GM21526 (cell line): ENCODE measurements around the gene ARHGAP29.
"Not testable (repeated sequence)": the region's sequence is repeated elsewhere in the genome, so short reads cannot be mapped to it uniquely, and the experiment has no call there.

Source experiments
- ATAC-seq: cut with Tn5 transposase; IDR thresholded peaks from one replicate; pipeline ENCODE4 v1.9.1; 2021; ENCODE audit warnings: moderate library complexity; ENCODE audit not compliant: unreplicated experiment, low FRiP score

ARHGAP29 gene

DNA sequence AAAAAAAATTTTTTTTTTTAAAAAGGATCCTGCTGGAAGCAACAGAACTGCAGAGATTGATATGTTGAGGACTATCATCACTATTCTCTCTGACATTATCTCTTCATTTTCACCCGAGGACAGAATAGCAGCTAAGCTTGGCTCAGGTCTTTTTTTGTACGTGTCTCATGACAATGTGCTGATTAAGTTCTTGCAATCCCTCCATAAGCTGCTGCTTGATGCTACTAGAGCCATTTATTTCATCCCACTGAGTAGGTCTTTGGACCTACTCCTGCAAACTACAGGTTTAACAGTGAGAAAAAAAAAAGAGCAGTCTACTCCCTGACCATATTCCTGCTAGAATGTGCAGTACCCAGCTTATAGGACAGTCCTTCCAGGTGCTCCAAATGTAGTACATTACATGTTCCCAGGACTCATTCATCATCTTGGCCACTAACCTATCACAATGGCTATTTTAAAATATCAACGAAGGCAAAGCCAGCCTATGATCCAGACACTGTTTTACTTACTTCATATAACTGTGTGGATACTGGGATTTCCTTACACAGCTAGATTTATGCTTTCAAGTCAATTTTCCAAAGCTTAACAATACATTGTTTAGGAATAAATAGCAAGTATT is 54.1 kb downstream of the ARHGAP29 start:
- no peak for ATAC-seq

DNA sequence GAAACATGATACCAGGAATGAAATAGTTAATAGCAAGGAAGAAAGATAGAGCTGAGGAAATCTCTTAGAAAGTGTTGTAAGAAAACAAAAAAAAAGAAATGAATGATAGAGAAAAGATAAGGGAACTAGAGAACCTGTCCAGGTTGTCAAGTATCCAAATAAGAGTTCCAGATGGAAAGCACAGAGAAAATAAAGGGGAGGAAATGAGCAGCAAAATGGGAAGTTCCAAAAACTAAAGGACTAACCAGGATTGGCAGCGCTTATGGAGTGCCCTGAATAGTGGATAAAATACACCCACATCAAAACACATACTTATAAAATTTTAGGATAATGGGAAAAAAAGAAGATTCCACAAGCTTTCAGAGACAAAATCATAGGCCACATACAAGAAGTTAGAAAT is 55.2 kb downstream of the ARHGAP29 start:
- ATAC-seq: no peak

DNA sequence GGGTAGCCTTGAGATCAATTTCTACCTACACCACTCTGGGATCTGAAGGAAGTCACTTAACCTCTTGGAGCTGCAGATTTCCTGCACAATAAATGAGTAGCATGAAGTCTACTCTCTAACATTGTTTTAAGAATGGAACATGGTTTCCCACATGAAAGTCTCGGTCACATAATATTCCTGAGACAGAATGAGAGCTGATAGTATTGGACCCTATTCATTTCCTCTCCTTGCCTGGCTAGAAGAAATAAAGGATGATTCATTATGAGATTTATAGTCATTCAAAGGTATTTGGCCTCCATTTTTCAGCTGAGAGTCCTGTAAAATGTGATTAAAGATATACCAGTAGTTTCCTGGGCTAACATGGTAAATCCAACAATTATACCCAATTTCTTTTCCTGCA is 56.7 kb downstream of the ARHGAP29 start:
- no peak for ATAC-seq

DNA sequence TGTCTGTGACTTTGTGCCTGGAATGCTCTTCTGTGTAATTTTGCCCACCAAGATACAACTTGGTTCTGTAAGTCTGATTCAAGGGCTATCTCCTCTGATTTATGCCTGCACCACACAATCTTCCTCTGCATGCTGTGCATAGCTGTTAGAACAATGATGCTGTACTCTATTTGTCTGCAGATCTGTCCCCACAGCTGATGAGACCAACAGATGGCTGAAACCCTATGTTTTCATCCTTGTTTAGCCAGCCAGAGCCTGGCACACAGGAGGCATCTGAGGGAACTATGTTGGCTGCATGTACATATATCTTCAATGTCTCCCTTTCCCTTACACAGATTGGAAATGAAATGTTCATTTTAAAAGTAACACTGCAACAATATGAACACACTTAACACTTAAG is 58.5 kb downstream of the ARHGAP29 start:
- ATAC-seq: no peak

DNA sequence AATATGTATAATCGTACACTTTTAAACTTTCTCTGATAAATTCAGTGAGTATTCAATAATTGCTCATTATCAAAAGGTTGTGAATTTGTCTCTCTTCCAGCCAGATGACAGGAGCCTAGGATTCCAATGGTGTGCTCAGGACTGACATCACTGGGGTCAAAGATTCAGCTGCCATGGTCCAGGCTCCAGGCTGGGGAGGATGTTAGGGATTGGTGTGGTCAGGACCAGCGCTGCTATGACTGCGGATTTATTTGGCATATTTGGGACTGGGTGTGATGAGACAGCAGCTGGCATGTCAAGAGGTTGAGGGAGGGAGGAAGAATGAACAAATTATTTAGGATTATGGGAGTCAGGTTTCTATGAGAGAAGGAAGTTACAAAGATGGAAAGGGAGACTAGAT is 68.3 kb downstream of the ARHGAP29 start:
- ATAC-seq: no peak

DNA sequence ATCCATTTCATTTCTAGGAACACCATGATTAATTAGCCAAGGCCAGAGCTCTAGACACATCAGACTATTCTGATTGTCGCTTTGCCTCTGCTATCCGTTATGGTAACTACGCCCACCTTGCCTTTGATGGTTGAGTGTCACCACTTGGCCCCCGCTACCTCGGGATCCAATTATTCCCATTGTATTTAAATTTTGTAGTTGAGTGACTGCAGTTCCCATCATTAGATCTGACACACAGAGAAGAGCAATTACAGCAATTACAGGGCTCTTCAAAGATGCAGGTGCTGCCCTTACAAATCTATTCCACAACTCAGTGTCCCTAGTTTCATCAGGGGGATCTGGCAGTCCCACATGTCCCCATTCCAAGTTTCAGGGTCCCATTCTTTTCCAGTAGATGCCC is 71.5 kb downstream of the ARHGAP29 start:
- no peak for ATAC-seq

DNA sequence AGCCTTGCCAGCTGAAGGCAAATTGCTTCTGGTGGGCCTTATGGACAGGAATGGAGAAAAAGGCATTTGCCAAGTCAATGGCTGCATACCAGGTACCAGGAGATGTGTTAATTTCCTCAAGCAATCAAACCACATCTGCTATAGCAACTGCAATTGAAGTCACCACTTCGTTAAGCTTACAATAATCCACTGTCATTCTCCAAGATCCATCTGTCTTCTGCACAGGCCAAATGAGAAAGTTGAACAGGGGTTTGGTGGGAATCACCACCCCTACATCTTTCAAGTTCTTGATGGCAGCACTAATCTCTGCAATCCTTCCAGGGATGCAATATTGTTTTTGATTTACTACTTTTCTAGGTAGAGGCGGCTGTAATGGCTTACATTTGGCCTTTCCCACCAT is 72.5 kb downstream of the ARHGAP29 start:
- ATAC-seq: not testable (repeated sequence)

DNA sequence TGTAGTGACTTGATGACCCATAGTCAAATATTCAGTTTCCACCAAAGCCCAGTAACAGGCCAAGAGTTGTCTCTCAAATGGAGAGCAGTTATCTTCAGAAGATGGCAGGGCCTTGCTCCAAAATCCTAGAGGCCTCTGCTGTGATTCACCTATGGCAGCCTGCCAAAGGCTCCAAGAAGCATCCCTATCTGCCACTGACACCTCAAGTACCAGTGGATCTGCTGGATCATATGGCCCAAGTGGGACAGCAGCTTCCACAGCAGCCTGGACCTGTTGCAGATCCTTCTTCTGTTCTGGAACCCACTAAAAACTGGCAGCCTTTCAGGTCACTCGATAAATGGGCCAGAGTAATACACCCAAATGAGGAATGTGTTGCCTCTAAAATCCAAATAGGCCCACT is 73.3 kb downstream of the ARHGAP29 start:
- not testable (repeated sequence) for ATAC-seq

DNA sequence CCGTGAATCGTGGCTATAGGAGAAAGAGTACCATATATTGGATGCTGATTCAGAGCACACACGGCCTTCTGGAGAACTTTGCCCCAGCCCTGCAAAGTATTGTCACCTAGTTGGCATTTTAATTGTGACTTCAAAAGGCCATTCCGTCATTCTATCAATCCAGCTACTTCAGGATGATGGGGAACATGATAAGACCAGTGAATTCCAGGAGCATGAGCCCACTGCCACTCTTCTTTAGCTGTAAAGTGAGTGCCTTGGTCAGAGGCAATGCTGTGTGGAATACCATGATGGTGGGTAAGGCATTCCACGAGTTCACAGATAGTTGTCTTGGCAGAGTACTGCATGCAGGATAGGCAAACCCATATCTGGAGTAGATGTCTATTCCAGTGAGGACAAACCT is 74.1 kb downstream of the ARHGAP29 start:
- not testable (repeated sequence) for ATAC-seq

DNA sequence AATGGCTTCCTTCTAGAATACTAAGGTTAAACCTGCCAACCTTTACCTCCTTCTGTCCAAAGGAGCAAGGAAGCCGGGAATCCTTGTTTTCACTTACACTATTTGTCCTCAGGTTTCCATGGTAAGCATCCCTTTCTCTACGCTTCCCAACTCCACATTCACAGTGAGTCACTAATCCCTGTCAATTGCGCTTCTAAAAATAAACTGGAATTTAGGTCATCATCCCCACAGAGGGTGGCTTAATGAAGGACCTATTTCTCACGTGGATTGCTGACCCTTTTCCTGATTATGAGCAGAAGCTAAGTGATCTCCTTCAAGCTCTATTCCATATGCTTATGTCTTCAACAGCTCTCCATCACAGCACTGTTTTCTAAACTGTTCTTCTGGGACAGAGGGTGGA is 76.6 kb downstream of the ARHGAP29 start:
- ATAC-seq: no peak

DNA sequence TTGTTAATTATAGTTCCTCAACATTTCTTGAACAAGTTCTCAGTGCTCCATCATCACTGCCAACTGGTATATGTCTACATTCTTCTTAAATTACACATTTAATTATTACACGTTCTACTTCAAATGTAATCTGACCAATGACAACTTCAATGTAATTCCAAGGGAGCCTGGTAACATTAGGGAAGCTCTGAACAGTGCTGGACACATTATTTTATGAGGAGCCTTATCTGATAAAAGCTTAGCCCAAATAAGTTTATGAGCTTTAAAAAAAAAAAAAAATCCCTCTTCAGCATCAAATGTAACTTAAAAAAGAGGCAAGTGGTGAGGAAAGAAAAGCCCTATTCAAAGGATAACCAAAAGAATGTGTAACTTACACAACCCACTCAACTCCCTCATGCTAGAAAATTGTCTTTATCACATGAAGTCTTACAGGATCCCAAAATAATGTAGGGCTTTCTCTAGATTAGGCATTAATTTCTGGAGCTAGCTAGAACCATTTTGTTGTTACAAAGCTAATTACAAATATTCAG is 81.2 kb downstream of the ARHGAP29 start:
- no peak for ATAC-seq

DNA sequence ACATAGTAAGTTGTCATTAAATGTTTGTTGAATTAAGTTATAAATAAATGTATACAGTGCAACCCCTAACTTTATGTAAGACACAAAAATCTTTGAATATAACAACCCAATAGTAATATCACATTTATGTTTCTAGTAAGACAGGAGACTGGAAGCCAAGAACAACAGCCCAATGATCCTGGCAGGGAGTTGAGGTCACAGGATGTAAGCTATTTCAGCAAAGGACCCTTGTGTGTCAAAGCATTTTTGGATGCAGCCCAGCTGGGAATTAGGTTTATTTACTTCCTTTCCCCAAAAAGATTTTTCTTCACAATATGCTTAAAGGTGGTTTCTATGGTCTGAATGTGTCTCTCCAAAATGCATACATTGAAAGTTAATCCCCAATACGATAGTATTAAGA is 82.4 kb downstream of the ARHGAP29 start:
- no peak for ATAC-seq

DNA sequence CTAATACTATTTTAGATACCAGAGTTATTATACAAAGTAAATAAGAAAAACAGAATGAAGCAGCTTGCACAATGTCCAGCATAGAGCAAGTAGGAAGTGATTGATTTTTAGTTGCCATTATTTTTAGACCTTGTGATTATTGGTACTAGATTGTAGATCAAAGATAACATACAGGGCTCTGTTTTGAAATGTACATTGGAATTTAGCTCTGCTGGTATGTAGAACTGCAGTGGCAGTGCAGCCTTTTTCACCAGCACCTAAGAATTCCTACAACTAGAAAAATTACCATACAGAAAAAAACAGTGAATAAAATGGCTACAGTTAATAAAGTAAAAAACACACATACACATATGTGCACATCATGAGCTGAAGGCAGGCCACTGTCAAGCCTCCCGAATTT is 84.3 kb downstream of the ARHGAP29 start:
- no peak for ATAC-seq

DNA sequence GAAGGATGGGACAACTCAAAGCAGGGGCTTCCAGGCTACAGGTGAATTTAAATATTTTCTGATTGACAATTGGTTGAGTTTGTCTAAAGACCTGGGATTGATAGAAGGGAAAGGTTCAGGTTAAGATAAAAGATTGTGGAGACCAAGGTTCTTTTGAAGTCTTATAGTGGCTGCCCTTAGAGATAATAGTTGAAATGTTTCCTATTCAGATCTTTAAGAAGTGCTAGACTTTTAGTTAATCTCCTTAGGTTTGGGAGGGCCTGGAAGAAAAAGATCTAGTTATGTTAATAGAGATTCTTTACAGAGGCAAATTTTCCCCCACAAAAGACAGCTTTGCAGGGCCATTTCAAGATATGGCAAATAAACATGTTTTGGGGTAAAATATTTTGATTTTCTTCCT is 88.2 kb downstream of the ARHGAP29 start:
- ATAC-seq: not testable (repeated sequence)

DNA sequence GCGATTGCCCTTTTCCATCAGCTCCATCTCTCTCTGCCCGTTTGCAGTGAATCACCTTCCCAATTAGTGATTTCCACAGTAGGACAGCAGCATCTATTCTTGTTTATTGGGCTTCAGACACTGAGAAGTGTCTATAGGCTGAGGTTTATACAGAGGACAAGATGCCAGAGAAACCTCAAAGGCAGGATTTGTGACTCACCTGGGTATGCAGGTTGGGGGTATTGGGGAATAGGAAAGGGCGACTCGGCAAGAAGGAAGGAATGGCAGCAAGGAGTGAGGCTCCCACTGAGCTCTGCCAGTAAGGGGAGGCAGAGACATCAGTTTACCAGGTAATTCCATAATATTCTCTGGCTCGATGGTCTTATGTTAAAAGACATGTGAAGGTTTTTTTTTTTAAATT is 91.1 kb downstream of the ARHGAP29 start:
- ATAC-seq: no peak

DNA sequence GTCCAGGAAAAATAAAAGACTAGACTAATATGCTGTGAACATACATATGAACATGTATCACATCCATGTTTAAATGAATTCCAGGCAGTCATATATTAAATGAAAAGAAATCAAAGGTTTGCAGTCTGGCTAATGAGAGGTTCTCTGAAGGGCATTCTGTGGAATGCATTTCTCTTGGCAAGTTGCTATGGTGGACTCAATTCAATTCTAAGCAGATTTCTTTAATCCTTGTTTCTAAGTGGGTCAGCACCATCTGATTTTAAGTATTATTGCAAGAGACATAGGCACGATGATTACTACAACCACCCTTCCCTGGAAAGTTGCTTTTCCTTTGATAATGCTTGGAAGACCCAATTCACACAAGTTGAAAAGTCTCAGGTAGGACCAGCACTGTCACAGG is 92.5 kb downstream of the ARHGAP29 start:
- ATAC-seq: no peak

DNA sequence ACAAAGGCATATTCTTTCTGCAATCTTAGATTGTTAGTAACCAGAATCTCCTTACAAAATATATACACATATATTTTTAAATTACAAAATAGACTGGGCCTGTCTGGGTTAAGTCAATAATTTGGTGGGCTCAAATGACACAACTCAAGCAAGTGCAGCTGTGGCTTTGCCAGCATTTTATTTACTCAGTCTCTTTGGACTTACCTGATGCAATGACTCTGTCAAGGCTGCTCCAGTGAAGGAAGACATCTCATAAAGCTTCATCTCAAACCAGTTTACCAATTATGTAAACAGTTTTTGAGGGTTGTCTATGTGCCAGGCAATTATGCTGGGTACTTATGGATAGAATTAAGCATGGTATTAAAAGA is 93.6 kb downstream of the ARHGAP29 start:
- no peak for ATAC-seq

DNA sequence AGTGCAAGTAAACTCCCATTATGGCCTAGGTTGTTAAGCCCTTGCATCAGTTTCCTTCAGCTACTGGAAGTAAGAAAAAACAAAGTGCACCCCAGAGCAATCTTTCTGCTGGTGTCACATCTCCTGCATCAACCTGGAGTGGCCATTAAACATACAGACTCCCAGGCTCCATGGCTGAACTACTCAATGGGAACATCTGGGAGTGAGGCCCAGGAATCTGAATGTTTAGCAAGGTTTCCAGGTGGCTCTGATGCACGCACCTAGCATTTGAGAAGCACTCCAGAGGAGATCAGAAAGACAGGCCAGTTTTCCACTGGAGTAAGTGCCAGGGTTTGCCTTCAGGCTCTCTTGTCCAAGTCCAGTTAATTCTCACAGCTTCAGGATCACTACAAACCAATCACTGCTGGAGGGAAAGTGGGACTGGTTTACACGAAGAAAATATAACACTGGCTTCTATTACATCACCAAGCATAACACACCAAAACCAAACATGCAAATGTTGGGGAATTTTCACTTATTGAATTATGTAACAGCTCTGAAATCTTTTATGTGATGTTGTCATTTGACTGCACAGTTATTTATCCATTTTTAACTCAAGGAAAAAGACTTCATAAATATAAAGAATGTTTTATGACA is 94.1 kb downstream of the ARHGAP29 start:
- ATAC-seq: no peak

DNA sequence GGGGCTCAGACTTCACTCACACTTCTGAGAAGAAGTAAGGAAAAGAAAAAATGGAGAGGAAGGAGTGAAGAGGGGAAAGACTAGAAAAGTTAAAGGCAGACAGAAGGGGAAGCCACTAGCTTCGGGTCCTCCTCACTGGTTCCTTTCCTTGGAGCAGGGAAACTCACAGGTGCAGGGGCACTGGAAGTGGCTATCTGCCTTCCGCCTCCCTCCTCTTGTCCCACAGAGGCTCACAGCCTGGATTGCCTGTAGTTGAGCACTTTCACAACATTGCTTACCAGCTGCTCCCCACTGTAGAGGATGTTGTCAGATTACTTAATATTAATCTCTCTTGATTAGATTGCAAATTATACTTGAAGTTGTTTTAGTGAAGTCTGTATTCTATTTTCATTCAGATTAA is 94.8 kb downstream of the ARHGAP29 start:
- no peak for ATAC-seq

DNA sequence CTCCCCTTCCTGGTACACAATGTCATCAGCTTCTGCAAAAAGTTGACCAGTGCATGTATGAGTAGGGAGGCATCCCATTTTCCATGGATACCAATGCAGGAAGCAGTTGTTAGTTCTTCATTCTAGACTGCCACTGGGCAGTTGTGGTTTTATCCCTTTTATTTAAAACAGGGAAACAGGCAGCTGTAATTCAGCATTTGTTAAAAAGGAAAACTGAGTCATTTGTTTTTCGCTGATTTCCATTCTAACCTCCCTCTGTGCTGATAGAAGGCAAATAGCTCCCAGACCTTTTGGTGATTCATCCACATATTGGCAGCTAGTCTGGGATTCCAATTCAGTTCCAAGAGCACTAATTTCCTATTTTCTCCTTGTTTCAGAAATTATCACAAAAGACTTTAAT is 95.4 kb downstream of the ARHGAP29 start:
- ATAC-seq: no peak

DNA sequence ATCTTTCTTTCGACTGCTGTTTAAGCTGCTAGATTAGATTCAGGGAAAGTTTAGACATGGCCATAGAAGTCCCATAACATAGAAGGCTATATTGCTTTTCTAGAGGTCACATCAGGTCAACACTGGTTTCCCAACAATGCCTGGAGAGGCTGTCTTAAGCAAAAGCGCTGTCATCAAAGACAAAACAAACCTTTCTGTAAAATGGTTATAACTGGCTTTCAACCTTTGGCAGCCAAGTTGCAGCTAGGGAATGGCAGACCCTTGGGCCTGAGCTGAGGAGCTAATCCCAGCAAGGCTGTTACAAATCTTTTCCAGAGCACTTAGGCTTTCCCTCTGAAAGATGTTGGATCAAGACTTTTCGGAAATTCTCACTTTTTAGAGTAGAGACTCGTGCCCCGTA is 105.3 kb downstream of the ARHGAP29 start:
- no peak for ATAC-seq

DNA sequence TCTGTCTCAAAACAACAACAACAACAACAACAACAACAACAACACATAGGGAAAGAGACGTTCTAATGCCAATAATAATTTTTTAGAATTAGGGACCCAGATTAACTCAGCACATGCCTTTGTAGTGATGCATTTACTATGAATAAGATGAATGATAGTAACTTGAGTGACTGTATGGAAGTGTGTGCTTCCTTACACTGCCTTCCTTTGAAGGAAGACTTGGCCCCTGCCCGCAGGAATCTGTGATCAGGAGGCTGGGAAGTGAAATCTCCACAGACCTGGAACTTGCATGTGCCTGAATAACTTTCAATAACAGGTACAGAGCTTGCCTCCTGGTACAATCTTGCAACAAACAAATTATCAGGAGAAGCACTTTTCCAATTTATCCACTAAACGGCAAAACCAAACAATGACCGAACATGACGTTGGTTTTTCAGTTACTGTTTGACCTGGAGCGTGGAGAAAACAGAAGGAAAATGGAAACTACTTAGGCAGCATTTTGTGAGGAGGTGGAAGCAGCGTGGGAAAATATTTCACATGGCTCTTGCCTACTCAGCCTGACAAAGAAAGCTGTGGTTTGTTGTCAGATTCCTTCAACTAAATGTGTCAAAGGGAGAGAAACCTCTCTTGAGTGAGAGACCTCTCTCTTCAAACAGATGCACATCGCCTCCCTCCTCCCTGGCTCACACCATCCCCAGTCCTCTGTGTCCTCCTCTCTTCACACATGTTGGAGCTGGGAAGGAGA is 106.4 kb downstream of the ARHGAP29 start:
- no peak for ATAC-seq
